Embryonic facial prominence (tissue), 1 donor: Measurements from ENCODE around the gene SORD.
A peak's percentile ranks its signal among the peaks of the same experiment; 100 is the strongest.

Source experiments
- DNase-seq: peaks from one replicate; pipeline ENCODE4 v3.0.0-alpha.2; 2016; ENCODE audit errors: extremely low spot score

The SORD gene

DNA sequence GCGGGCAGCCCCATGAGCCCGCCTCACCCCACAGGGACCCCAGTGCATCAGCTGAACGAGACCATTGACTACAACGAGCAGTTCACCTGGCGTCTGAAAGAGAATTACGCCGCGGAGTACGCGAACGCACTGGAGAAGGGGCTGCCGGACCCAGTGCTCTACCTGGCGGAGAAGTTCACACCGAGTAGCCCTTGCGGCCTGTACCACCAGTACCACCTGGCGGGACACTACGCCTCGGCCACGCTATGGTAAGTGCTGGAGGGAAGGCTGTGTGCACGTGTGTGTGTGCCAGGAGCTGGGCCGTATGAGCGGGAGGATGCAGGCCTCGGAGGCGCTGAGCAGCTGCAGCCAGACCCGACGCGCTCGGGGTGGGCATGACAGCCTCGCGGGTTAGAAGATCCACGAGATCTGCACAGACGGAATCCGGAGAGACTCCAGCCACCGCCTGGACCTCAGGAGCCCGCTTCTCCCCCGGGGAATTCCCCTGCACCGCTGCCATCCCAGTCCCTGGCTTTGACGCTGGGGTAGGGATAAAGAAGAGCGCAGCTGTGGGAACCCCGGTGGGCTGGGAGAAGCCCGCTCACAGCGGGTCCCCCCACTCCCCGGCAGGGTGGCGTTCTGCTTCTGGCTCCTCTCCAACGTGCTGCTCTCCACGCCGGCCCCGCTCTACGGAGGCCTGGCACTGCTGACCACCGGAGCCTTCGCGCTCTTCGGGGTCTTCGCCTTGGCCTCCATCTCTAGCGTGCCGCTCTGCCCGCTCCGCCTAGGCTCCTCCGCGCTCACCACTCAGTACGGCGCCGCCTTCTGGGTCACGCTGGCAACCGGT, 93.7 kb downstream of the SORD start:
- DNase-seq, result no peak

DNA sequence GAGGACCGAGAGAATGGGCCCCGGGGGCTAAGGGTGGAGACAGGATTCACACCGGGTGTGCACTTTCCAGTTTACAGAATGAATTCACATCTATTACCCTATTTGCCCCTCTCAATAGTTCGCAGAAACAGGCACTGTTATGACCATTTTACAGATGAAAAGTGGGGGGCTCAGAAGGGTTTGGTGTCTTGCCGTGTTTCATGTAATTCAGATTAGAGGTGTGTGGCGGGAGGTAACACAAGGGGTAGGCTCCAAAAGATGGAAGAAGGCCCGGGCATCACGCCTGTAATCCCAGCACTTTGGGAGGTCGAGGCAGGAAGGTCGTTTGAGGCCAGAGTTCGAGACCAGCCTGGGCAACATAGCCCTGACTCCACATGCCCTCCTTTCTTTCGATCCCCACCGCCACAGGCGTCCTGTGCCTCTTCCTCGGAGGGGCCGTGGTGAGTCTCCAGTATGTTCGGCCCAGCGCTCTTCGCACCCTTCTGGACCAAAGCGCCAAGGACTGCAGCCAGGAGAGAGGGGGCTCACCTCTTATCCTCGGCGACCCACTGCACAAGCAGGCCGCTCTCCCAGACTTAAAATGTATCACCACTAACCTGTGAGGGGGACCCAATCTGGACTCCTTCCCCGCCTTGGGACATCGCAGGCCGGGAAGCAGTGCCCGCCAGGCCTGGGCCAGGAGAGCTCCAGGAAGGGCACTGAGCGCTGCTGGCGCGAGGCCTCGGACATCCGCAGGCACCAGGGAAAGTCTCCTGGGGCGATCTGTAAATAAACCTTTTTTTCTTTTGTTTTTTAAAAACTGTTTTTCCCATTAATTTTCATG, 94.5 kb downstream of the SORD start:
- no peak for DNase-seq

DNA sequence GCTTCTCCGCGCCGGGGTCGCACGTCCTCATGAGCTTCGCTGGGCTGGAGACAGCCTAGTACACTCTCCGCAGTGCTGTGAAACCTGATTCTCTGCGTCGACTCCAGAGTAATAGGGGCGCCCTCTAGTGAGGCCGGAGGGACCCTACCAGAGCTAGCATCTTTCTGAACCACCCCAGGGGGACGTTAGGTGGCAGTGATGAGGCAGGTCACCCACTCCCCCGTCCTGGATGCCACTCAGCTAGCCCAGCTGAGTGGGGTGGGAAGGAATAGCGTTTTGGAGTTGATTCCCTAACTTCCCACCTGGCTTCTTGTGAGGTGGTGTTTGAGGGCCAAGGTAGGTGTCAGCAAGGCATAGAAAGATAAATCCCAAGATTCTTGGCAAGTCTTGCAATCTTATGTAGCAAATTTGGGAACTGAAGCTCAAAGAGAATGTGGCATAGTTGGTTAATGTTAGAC, 95.2 kb downstream of the SORD start:
- DNase-seq, result peak; percentile 88

DNA sequence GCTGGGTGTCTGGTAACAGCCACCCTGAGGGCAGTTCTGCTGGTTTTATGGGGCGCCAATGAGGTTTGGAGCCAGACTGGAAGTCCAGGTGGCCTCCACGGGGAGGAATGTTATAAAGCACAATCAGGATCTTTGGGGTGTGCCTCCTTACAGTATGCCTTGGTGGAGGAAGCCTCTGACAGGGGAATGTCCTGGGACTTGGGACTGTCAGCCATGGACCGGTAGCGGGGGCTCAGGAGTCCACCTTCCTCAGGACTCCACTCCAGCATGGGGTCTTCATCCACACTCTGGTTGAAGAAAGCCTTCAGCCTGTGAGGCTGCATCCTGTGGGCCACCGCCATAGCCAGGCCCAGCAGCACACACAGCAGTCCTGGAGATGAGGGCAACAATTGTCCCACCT, 96.0 kb downstream of the SORD start:
- DNase-seq, result no peak

DNA sequence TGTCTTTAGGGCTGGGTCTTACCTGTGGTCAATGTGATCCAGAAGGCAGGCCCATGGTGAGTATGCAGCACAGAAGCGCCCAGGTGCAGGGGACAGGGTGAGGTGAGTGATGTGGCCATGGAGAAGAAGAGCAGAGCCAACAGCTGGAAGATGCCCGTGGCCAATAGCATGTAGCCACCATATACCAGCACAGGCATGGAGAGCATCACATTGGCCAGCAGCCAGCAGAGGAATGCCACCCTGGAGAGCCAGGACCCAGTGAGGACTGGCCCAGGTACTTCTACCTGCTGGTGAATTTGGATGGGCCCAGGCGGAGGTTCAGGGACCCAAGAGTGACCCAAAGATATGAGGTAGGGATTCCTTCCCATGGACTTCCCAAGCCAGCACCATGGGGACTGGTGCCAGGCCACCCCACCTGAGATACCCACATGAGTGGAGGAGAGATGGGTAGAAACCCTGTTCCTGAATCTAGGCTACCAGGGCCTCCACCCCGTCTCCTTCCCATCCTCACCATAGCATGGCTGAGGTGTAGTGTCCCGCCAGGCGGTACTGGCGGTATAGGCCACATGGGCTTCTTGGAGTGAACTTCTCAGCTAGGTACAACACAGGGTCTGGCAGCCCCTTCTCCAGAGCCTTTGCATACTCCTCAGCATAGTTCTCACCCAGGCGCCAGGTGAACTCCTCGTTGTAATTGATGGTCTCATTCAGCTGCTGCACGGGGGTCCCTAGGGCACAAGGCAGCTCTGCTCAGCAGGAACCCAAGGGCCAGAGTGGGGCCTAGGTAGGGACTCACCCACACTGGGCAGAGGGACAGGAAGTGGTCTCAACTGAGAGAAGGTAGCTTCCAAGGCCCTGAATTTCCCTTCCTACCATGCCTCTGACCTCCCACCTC, 97.3 kb downstream of the SORD start:
- no peak for DNase-seq

DNA sequence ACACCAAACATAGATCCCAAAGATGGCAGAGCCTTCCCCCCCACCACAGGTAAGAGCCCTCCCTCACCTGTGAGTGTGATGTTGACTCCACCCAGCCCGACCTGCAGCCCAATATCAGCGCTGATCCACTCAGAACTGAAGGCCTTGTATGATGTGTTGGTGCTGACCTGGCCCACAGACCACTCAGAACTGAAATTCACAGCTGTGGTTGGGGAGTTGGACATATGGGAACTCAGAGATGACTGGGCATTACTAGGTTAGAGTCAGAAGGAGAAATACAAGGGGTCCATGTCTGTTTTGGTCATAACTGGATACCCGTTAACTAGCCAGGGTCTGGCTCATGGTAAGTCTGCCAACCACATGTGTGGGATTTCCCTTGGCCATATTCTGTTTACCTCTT, 98.0 kb downstream of the SORD start:
- no peak for DNase-seq

DNA sequence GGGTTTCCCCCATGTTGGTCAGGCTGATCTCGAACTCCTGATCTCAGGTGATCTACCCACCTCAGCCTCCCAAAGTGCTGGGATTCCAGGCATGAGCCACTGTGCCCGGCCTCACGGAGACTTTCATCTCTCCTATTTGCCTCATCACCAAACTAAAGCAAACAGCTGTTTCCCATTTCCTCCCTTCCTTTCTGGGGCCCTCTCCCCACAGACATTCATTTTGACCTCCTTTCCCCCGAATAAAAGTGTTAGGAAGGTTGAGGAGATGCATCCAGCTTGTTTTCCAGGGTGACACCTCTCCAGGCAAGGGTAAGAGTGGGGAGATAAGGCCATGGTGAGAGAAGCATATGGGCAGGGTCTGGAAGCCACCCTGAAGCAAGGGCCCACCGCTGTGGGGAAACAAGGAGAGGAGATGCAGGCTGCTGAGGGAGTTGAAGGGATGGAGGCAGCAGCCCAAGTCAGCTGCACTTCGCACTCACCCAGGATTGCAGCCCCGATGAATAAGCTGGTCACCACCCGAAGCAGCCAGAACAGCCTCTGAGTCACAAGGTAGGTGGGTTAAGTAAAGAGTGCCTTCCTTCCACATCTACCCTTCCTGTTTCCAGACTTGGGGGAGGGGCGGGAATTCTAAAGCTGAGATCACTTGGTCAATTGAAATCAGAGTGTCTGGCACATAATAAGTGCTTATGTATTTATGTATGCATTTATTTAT, 98.9 kb downstream of the SORD start:
- DNase-seq, result no peak

DNA sequence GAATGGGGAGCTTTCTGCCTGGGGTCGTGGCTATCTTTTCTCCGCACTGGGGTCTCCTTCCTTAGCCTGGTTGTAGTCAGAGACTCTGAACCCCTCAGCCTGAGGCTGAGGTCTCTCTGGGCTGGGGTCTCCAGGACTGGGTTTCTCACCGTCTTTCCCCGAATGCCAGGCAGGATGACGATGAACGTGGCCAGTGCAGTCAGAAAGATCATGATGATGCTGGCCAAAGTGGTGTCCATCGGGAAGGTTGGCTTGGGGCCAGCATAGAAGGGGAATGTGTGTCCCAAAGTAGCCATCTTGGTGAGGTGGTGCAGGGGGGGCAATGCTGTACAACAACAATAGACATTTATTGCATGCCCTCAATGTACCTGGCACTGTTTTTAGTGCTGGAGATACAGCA, 99.7 kb downstream of the SORD start:
- no peak for DNase-seq

DNA sequence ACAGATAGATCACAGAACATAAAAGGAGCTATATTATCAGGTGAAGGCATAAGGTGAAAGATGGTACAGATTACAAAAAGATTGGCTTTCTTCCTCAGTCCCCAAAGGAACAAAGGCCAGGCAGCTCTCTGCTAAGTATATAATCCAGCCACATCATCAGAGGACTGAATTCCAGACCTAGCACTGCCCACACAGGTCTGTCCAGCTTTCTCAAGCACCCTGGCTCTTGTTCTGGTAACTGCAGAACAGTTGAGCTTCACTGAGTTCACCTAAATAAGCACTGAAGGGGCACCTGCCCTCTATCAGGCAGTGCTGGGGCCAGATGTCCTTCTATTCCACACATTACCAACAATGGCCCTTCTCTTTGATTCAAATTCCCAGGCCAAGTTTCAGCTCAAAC, 100.4 kb downstream of the SORD start:
- no peak for DNase-seq

DNA sequence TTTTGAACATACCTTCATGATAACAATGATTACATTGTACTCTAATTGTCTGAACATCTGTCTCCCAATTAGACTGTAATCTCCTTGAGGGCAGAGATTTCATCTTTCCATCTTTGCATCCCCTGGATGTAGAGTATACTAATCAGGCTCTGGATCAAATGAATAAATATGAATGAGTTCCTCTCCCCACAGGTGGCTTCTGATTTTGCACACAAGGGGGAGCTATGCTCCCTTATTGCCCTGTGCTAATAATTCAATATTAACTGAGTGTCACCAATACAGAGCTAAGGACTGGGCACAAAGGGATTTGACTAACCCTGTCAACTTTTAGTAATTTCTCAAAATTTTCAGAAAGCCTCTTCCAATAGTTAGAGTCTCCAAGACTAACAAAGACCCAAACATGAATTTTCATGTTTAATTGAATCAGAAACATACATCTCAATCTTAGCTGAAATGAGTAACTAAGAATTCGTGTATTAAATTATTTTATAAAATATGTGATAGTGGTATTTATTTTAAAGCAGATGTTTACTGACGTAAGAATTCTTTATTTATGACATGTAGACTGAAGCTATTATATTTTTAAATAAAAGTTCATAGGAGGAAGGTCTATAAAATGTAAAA, 103.7 kb downstream of the SORD start:
- no peak for DNase-seq
